GM12878 (cell line): Measurements from ENCODE around the gene SLC25A43. TPM values are rescaled to one million over a fixed set of nuclear protein-coding genes. Genes with fewer than 3 reads are reported as not detected.

Source experiments
- ATF7 ChIP-seq: fragments of 450-650 bp; IDR thresholded peaks from 2 replicates; pipeline ENCODE4 v1.6.1; 2016; ENCODE audit warnings: low read depth, mild to moderate bottlenecking
- BACH1 ChIP-seq: fragments of 450-650 bp; IDR thresholded peaks from 2 replicates; pipeline ENCODE4 v1.6.1; 2017; ENCODE audit warnings: mild to moderate bottlenecking, borderline replicate concordance
- BHLHE40 ChIP-seq, 2 experiments: fragments of 450-650 bp in 1 of 2; IDR thresholded peaks; 2 replicates each; pipeline ENCODE4 v1.6.1; 2011 to 2017; ENCODE audit warnings: low read depth in 2 of 2, borderline replicate concordance in 1 of 2, improper control_type of control experiment in 1 of 2, low read length in 1 of 2, mild to moderate bottlenecking in 1 of 2
- JUND ChIP-seq: IDR thresholded peaks from 2 replicates; pipeline ENCODE4 v1.6.1; 2012; ENCODE audit warnings: low read depth, mild to moderate bottlenecking, low read length, improper control_type of control experiment, moderate library complexity
- KDM1A ChIP-seq: fragments of 200-600 bp; sonication (generic); IDR thresholded peaks from 2 replicates; pipeline ENCODE4 v1.6.1; 2016; ENCODE audit warnings: borderline replicate concordance
- NFIC ChIP-seq: IDR thresholded peaks from 2 replicates; pipeline ENCODE4 v1.6.1; 2012; ENCODE audit warnings: low read depth, mild to moderate bottlenecking, inconsistent platforms, low read length, moderate library complexity
- NKRF ChIP-seq: fragments of 450-650 bp; conservative IDR thresholded peaks from 2 replicates; pipeline ENCODE4 v1.6.1; 2017; ENCODE audit warnings: mild to moderate bottlenecking, moderate library complexity
- NR2F1 ChIP-seq: fragments of 450-650 bp; conservative IDR thresholded peaks from 2 replicates; pipeline ENCODE4 v1.6.1; 2017; ENCODE audit warnings: mild to moderate bottlenecking
- NRF1 ChIP-seq: conservative IDR thresholded peaks from 2 replicates; pipeline ENCODE4 v1.6.1; 2011; ENCODE audit warnings: mild to moderate bottlenecking, low read depth, low read length, improper control_type of control experiment
- POLR2A ChIP-seq: IDR thresholded peaks from 2 replicates; pipeline ENCODE4 v1.6.1; 2011; ENCODE audit warnings: low read depth, mild to moderate bottlenecking, low read length
- RUNX3 ChIP-seq: IDR thresholded peaks from 2 replicates; pipeline ENCODE4 v1.6.1; 2012; ENCODE audit warnings: low read length, inconsistent platforms
- SREBF2 ChIP-seq: IDR thresholded peaks from 2 replicates; pipeline ENCODE4 v1.6.1; 2012; ENCODE audit warnings: mild to moderate bottlenecking, low read length
- TCF7 ChIP-seq: IDR thresholded peaks from 2 replicates; pipeline ENCODE4 v1.6.1; 2014; ENCODE audit warnings: antibody characterized with exemption, borderline replicate concordance
- ZBTB40 ChIP-seq: fragments of 450-650 bp; IDR thresholded peaks from 2 replicates; pipeline ENCODE4 v1.6.1; 2016; ENCODE audit warnings: mild to moderate bottlenecking, moderate library complexity, borderline replicate concordance
- ZNF592 ChIP-seq: fragments of 450-650 bp; IDR thresholded peaks from 2 replicates; pipeline ENCODE4 v1.6.1; 2017; ENCODE audit warnings: mild to moderate bottlenecking, moderate library complexity
- ZZZ3 ChIP-seq: IDR thresholded peaks from 2 replicates; pipeline ENCODE4 v1.6.1; 2011; ENCODE audit warnings: low read depth; ENCODE audit not compliant: control insufficient read depth, insufficient read length
- polyA plus RNA-seq, 11 experiments: library from polyadenylated mRNA; depleted of rRNA in 4 of 11; unstranded in 6 of 11; stranded (reverse) in 5 of 11; fragments of >200 nt; fragmentation: Nextera tagmentation in 4 of 11; fragmentation: Illumina TruSeq in 1 of 11; extraction: Ambion mirVana in 4 of 11; extraction: Trizol in 1 of 11; gene quantifications; 1 replicate in 1 of 11; 2 replicates in 10 of 11; pipeline versions ENCODE4 v1.2.1 to v1.2.3, GENCODE V29; 2011 to 2016; ENCODE audit warnings: inconsistent platforms in 2 of 11, missing spikeins in 2 of 11, low read depth in 1 of 11
- total RNA-seq, 4 experiments: library from RNA; depleted of rRNA in 3 of 4; stranded (reverse); fragments of >200 nt in 3 of 4; fragmentation: Illumina TruSeq in 1 of 4; extraction: Trizol in 1 of 4; gene quantifications; 2 replicates each; pipeline versions ENCODE4 v1.2.1 to v1.2.3, GENCODE V29; 2013 to 2021

Gene SLC25A43
- total and polyA plus RNA-seq, 10 of the 15 experiments (the other 5 are each of a cell fraction or from before 2014, with no cell fraction given): 2.5 to 13.5 (median 6.8) TPM

GRCh38 chrX:119398974-119399771 is at the start of gene SLC25A43 (continued):
- TF ChIP-seq ZNF592 (0 out of 2 replicates have a peak, but pooled peaks have one; percentile 38), KDM1A (no peak), POLR2A (peak; percentile 84), ZZZ3 (no peak), JUND (no peak), NFIC (no peak), ZBTB40 (no peak), BACH1 (0 out of 2 replicates have a peak, but pooled peaks have one; percentile 48), TCF7 (no peak), BHLHE40 (IDR thresholded peaks at IDR 0.05; ENCODE audit: borderline replicate concordance in 1 of 2, low read depth in 2 of 2, low read length in 1 of 2) (peak; percentile 70 to 83), RUNX3 (no peak; the same call in 1 of the 2 replicates), NRF1 (no peak), NKRF (0 out of 2 replicates have a peak, but pooled peaks have one; percentile 55), NR2F1 (peak; percentile 53; the same call in 1 of the 2 replicates), SREBF2 (no peak), ATF7 (peak; percentile 54; the same call in 1 of the 2 replicates)
